Measurements from ENCODE around the gene DUSP18.
"Not testable (repeated sequence)": the region's sequence is repeated elsewhere in the genome, so short reads cannot be mapped to it uniquely, and the experiment has no call there.

The DUSP18 gene

GRCh38 chr22:30636226-30637077 is 31.2 kb downstream of the DUSP18 start:
- DNase-seq, result no peak

GRCh38 chr22:30635273-30636225 is 32.1 kb downstream of the DUSP18 start, which contains the start of gene SLC35E4:
Gene SLC35E4 (plus strand): TSS chr22:30635781. CDS start chr22:30636451, 670 bp downstream.
- peak; percentile 87 to 92 for DNase-seq

DNA sequence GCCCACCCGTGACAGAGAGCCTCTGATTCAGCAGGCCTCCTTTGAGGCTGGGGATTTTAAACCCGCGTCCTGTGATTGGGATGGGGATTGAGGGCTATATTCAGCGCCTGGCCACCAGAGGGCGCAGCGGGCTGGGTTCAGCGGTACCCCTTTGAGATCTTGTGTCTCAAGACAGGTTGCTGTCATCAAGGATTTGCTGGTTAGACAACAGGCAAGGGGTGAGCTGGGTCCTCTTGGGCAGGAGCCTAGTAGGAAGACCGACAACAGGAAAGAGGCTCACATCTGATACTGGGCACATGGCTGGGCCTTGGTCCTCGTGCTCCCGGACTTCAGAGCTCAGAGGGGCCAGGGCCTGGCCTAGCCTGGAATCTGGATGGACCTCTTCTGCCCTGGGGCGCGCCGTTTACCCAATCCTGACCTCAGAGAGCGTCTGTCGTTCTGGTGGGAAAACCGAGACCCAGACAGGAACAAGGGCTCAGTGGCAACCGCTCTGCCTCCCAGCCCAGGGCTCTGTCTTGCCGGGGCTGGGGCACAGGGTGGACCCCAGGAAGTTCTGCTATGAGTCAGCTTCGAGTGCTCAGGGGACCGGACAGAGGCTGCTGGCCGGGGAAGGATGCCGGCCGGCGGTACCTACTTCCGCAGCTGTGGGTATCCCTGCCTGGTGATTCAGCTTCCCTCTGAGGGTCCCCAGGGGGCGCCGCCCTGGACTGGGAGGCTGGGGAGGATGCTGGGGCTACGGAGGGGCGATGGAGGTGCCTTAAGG is 33.0 kb downstream of the DUSP18 start:
- DNase-seq, result peak; percentile 74 to 81

DNA sequence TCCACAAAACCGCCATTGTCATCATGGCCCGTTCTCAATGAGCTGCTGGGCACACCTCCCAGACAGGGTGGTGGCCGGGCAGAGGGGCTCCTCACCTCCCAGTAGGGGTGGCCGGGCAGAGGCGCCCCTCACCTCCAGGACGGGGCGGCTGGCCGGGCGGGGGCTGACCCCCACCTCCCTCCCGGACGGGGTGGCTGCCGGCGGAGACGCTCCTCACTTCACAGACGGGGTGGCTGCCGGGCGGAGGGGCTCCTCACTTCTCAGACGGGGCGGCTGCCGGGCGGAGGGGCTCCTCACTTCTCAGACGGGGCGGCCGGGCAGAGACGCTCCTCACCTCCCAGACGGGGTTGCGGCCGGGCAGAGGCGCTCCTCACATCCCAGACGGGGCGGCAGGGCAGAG is 36.2 kb downstream of the DUSP18 start:
- DNase-seq, result not testable (repeated sequence)

- no peak for DNase-seq
Observed at GRCh38 chr22:30628491-30628890, 39.2 kb downstream of the DUSP18 start.

DNA sequence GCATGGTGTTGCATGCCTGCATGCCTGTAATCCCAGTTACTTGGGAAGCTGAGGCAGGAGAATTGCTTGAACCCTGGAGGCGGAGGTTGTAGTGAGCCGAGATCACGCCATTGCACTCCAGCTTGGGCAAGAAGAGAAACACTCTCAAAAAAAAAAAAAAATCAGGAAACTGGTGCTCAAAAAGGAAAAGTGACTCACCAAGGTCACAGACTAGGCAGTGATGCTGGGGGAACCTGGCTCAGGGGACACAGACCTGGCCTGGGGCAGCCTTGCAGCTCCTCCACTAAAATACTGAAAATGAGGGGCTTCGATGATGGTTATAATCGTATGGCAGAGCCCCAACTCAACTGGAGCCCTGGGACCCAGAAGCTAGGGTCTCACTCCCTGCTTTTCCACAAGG is 40.2 kb downstream of the DUSP18 start:
- DNase-seq, result no peak

GRCh38 chr22:30626413-30626812 is 41.3 kb downstream of the DUSP18 start:
- DNase-seq, result no peak

- DNase-seq, result not testable (repeated sequence)
Observed at GRCh38 chr22:30619909-30620308, 47.8 kb downstream of the DUSP18 start.

- DNase-seq, result no peak
Observed at GRCh38 chr22:30617819-30618218, 49.9 kb downstream of the DUSP18 start.

DNA sequence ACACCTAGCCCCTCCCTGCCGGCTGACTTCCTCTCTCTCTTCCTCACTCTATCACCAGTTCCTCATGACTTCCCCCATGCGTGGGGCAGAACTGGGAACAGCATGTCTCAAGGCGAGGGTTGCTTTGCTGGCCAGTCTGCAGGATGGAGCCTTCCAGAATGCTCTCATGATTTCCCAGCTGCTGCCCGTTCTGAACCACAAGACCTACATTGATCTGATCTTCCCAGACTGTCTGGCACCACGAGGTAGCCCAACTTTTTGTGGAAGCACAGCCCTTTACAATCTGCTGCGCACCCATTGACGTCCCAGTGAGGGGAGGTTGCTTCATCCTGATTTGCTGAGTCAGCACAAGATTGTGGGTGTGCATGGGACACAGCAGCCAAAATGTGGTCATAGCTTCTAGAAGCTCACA is 52.1 kb downstream of the DUSP18 start:
- no peak for DNase-seq

DNA sequence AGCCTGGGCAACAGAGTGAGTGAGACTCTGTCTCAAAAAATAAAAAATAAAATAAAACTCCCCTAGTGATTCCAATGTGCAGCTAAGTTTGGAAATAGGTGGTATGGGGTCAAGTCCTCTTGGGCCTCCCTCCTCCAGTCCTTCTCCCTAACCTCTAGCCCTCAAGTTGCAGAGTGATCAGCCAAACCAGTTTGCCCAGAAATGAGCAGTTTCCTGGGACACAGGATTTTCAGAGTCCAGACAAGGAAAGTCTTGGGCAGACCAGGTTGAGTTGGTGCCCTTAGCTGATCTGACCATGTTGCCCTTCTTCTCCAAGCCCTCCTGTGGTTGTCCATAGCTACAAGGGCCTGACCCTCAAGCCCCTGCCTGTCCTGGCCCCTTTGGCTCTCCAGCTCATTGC is 52.8 kb downstream of the DUSP18 start:
- no peak for DNase-seq

DNA sequence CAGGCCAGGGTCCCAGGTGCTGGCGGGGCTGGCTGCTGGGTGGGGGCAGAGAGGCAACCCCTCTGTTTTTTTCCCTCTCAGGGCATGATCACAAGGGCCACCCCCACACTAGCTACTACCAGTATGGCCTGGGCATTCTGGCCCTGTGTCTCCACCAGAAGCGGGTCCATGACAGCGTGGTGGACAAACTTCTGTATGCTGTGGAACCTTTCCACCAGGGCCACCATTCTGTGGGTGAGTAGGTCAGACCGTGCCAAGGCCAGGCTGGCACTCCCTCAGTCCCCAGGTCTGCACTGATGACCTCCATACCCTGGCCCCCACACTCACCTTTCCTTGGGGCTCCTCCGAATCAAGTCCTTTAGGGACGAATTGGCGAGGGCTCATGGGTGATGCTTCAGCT is 53.4 kb downstream of the DUSP18 start:
- no peak for DNase-seq

DNA sequence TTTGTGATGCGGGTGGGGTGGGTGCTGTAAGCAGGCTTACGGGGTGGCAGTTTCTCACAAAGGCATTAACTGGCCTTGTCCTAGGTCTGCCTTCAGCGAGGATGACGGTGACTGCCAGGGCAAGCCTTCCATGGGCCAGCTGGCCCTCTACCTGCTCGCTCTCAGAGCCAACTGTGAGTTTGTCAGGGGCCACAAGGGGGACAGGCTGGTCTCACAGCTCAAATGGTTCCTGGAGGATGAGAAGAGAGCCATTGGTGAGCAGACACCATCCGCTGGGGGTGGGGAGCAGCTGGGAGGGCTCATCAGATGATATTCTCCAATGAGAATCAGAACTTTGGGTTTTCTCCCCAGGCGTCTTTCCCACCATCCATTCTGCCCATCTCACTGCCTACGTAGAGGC is 54.9 kb downstream of the DUSP18 start:
- no peak for DNase-seq
